IMR-90 (cell line): ENCODE results near the gene SELENOO. TPM values are rescaled to one million over a fixed set of nuclear protein-coding genes. Genes with fewer than 3 reads are reported as not detected.
A peak's percentile ranks its signal among the peaks of the same experiment; 100 is the strongest.

ENCODE experiments used
- ATAC-seq: fragments of 200-7000 bp; cut with Tn5 transposase; 2 replicates; pipeline ENCODE4 v1.9.1; 2020; ENCODE audit warnings: low read depth, mild to moderate bottlenecking, moderate library complexity
- BruUV-seq: library from RNA; stranded (reverse); fragments of 400-500 nt; replicated peaks from 2 replicates; lab custom pipeline; 2021; lab: Mats Ljungman, UMichigan
- CTCF ChIA-PET: fragments of 300-600 bp; formaldehyde crosslinking; extraction: SDS; loops from one replicate; lab custom pipeline; 2021; ENCODE audit warnings: antibody characterized with exemption; lab: Yijun Ruan, JAX
- POLR2A ChIA-PET: fragments of 300-600 bp; sonication (Branson Sonifier 250); formaldehyde crosslinking; loops from one replicate; lab custom pipeline; 2022; ENCODE audit warnings: antibody characterized with exemption; ENCODE audit not compliant: unreplicated experiment; lab: Charles Lee
- DNase-seq: peaks from one replicate; pipeline ENCODE4 v3.0.0; 2013
- H2AFZ ChIP-seq: replicated peaks from 2 replicates; pipeline ENCODE3; 2013; ENCODE audit warnings: low read length, mild to moderate bottlenecking; ENCODE audit not compliant: poor library complexity
- H2AK5ac ChIP-seq: 2 replicates; pipeline ENCODE4 v1.6.1; 2013; ENCODE audit warnings: low read depth, low read length, inconsistent platforms
- H2AK9ac ChIP-seq: replicated peaks from 2 replicates; pipeline ENCODE3; 2013; ENCODE audit warnings: mild to moderate bottlenecking, low read depth, low read length, moderate library complexity; ENCODE audit not compliant: poor library complexity
- H2BK120ac ChIP-seq: 2 replicates; pipeline ENCODE4 v1.6.1; 2013; ENCODE audit warnings: low read depth, low read length, inconsistent platforms
- H2BK15ac ChIP-seq: 3 replicates; pipeline ENCODE4 v1.6.1; 2013; ENCODE audit warnings: low read depth, low read length, inconsistent platforms
- H2BK20ac ChIP-seq: 2 replicates; pipeline ENCODE4 v1.6.1; 2013; ENCODE audit warnings: low read depth, mild to moderate bottlenecking, inconsistent platforms, low read length, moderate library complexity
- H2BK5ac ChIP-seq: 2 replicates; pipeline ENCODE4 v1.6.1; 2013; ENCODE audit warnings: mild to moderate bottlenecking, low read depth, low read length, inconsistent platforms; ENCODE audit not compliant: poor library complexity, severe bottlenecking
- H3K14ac ChIP-seq: replicated peaks from 2 replicates; pipeline ENCODE4 v1.6.1; 2013; ENCODE audit warnings: low read depth, low read length, inconsistent platforms
- H3K18ac ChIP-seq: 2 replicates; pipeline ENCODE4 v1.6.1; 2013; ENCODE audit warnings: low read depth, low read length, control low read depth
- H3K23ac ChIP-seq: 2 replicates; pipeline ENCODE4 v1.6.1; 2013; ENCODE audit warnings: low read depth, low read length, inconsistent platforms
- H3K27ac ChIP-seq: 2 replicates; pipeline ENCODE4 v1.5.1; 2013; ENCODE audit warnings: mild to moderate bottlenecking, control low read depth, low read length; ENCODE audit not compliant: insufficient read depth
- H3K27me3 ChIP-seq: 2 replicates; pipeline ENCODE4 v1.6.1; 2013; ENCODE audit warnings: low read length; ENCODE audit not compliant: control insufficient read depth, insufficient read depth
- H3K36me3 ChIP-seq: 2 replicates; pipeline ENCODE4 v1.6.1; 2013; ENCODE audit warnings: low read length, mixed read lengths; ENCODE audit not compliant: control insufficient read depth, insufficient read depth
- H3K4ac ChIP-seq: 2 replicates; pipeline ENCODE4 v1.6.1; 2013; ENCODE audit warnings: low read depth, low read length, inconsistent platforms
- H3K4me1 ChIP-seq: 2 replicates; pipeline ENCODE4 v1.6.1; 2013; ENCODE audit warnings: low read length, mixed read lengths; ENCODE audit not compliant: control insufficient read depth, insufficient read depth
- H3K4me2 ChIP-seq: 2 replicates; pipeline ENCODE4 v1.6.1; 2013; ENCODE audit warnings: low read depth, mild to moderate bottlenecking, control low read depth, low read length, moderate library complexity
- H3K4me3 ChIP-seq: 2 replicates; pipeline ENCODE4 v1.5.1; 2013; ENCODE audit warnings: low read depth, mild to moderate bottlenecking, control low read depth, low read length, moderate library complexity; ENCODE audit not compliant: insufficient read depth
- H3K56ac ChIP-seq: 2 replicates; pipeline ENCODE4 v1.6.1; 2013; ENCODE audit warnings: low read length, inconsistent platforms; ENCODE audit not compliant: insufficient read depth; ENCODE audit errors: extremely low read depth
- H3K79me1 ChIP-seq, 2 experiments: 2 replicates each; pipeline ENCODE4 v1.6.1; 2013; ENCODE audit warnings: low read length in 2 of 2, inconsistent platforms in 1 of 2, low read depth in 1 of 2
- H3K9ac ChIP-seq: 2 replicates; pipeline ENCODE4 v1.6.1; 2013; ENCODE audit warnings: low read depth, low read length, control low read depth
- H3K9me1 ChIP-seq: 2 replicates; pipeline ENCODE4 v1.6.1; 2013; ENCODE audit warnings: low read length, inconsistent platforms; ENCODE audit not compliant: insufficient read depth
- H3K9me3 ChIP-seq: 2 replicates; pipeline ENCODE4 v1.6.1; 2013; ENCODE audit warnings: low read length; ENCODE audit not compliant: control insufficient read depth, insufficient read depth
- H4K20me1 ChIP-seq: 2 replicates; pipeline ENCODE4 v1.6.1; 2013; ENCODE audit warnings: low read length, inconsistent platforms; ENCODE audit not compliant: insufficient read depth
- H4K5ac ChIP-seq: 2 replicates; pipeline ENCODE4 v1.6.1; 2013; ENCODE audit warnings: mild to moderate bottlenecking, low read depth, low read length, control low read depth
- H4K8ac ChIP-seq, 2 experiments: 2 replicates each; pipeline ENCODE4 v1.6.1; 2013; ENCODE audit warnings: low read depth in 2 of 2, low read length in 2 of 2, control low read depth in 1 of 2, inconsistent platforms in 1 of 2
- H4K91ac ChIP-seq: 2 replicates; pipeline ENCODE4 v1.6.1; 2013; ENCODE audit warnings: low read depth, low read length, inconsistent platforms; ENCODE audit not compliant: insufficient read depth
- CHD1 ChIP-seq: IDR thresholded peaks from 2 replicates; pipeline ENCODE4 v1.6.1; 2012; ENCODE audit warnings: low read depth, low read length, improper control_type of control experiment
- FOS ChIP-seq: fragments of 150-350 bp; IDR thresholded peaks from 2 replicates; pipeline ENCODE4 v1.6.1; 2016; ENCODE audit warnings: low read depth, low read length
- MAFK ChIP-seq: IDR thresholded peaks from 2 replicates; pipeline ENCODE4 v1.6.1; 2012; ENCODE audit warnings: low read depth, low read length, improper control_type of control experiment
- NFE2L2 ChIP-seq: fragments of 150-350 bp; IDR thresholded peaks from 2 replicates; pipeline ENCODE4 v1.6.1; 2016; ENCODE audit warnings: low read depth, mild to moderate bottlenecking, low read length
- POLR2A ChIP-seq: IDR thresholded peaks from 2 replicates; pipeline ENCODE4 v1.6.1; 2012; ENCODE audit warnings: mild to moderate bottlenecking, low read depth, low read length
- RAD21 ChIP-seq: IDR thresholded peaks from 2 replicates; pipeline ENCODE4 v1.6.1; 2012; ENCODE audit warnings: low read length, improper control_type of control experiment
- RCOR1 ChIP-seq: IDR thresholded peaks from 2 replicates; pipeline ENCODE4 v1.6.1; 2012; ENCODE audit warnings: mild to moderate bottlenecking, low read length, improper control_type of control experiment; ENCODE audit not compliant: insufficient replicate concordance
- SMC3 ChIP-seq: fragments of 150-350 bp; IDR thresholded peaks from 2 replicates; pipeline ENCODE4 v1.6.1; 2016; ENCODE audit warnings: low read depth, mild to moderate bottlenecking, antibody characterized with exemption, low read length, moderate library complexity
- WGBS, 2 experiments: methylation state at CpG; one replicate each; pipeline versions ENCODE4 v1.1.5 to v1.1.7; 2013; ENCODE audit warnings: missing lambda C conversion rate in 2 of 2; ENCODE audit not compliant: insufficient read length in 1 of 2; ENCODE audit errors: extremely low coverage in 2 of 2; 5-methylcytosine and 5-hydroxymethylcytosine counted together
- dilution Hi-C: fragments of 300-500 bp; cut with HindIII; formaldehyde crosslinking; loops from one replicate; pipeline ENCODE4 v1.14.3; 2018; ENCODE audit warnings: low sequenced_read_pairs; ENCODE audit not compliant: unreplicated experiment
- in situ Hi-C: fragments of 300-500 bp; cut with MboI; formaldehyde crosslinking; loops from 3 replicates; pipeline ENCODE4 v1.14.3; 2019; ENCODE audit warnings: low sequenced_read_pairs, inconsistent platforms, mixed read lengths
- intact Hi-C: fragments of 100-400 bp; cut with micrococcal nuclease; formaldehyde crosslinking; loops from 2 replicates; pipeline ENCODE4 v1.10.0; 2022
- polyA plus RNA-seq, 3 experiments: library from polyadenylated mRNA; depleted of rRNA; stranded (reverse); fragments of >200 nt; gene quantifications; 2 replicates each; pipeline ENCODE4 v1.2.3, GENCODE V29; 2012; ENCODE audit warnings: low replicate concordance in 1 of 3
- total RNA-seq: library from RNA; depleted of rRNA; stranded (reverse); fragments of >200 nt; gene quantifications from 2 replicates; pipeline ENCODE4 v1.2.3, GENCODE V29; 2012
- TF ChIP-seq, protein P1 (sequence below): fragments of 150-350 bp; IDR thresholded peaks from 2 replicates; pipeline ENCODE4 v1.6.1; 2017; ENCODE audit warnings: mild to moderate bottlenecking, antibody characterized with exemption, low read length, low read depth
- TF ChIP-seq, protein P2 (sequence below): conservative IDR thresholded peaks from 2 replicates; pipeline ENCODE4 v1.5.1; 2012; ENCODE audit warnings: mild to moderate bottlenecking, low read depth, low read length, improper control_type of control experiment

SELENOO gene
- total and polyA plus RNA-seq, 2 of the 4 experiments (the other 2 are of a cell fraction), result 10.4 to 21.4 TPM

- TF ChIP-seq RAD21, result no peak
Measured at GRCh38 chr22:50218996-50219727, 18.4 kb downstream of the SELENOO start (continued).

GRCh38 chr22:50219800-50220602, 19.2 kb downstream of the SELENOO start:
- POLR2A ChIA-PET, result no interaction called here
- intact Hi-C loops (no loop called here), in situ Hi-C loops (loop anchor here (25.0 kb wide), 1 partner anchor 408 kb away; no protein-coding TSS in a partner anchor), dilution Hi-C loops (no loop called here)
- Histone ChIP-seq H4K20me1 (peaks cover 34% of the 10 kb centered on the region), H3K9me3 (no peaks in the 10 kb centered on the region), H4K91ac (no peak overlapping the region), H2AFZ (peak overlapping the region; percentile 13), H3K14ac (no peak overlapping the region), H3K4me3 (no peak overlapping the region), H2BK5ac (no peak overlapping the region), H4K8ac (no peak overlapping the region), H3K9me1 (peaks cover 3% of the 10 kb centered on the region; the same call in 1 of the 2 replicates), H3K27ac (no peak overlapping the region), H2AK9ac (peak overlapping the region; percentile 24), H3K27me3 (no peaks in the 10 kb centered on the region), H3K18ac (no peak overlapping the region), H2BK20ac (no peak overlapping the region), H2BK120ac (no peak overlapping the region), H3K9ac (no peak overlapping the region), H3K56ac (no peak overlapping the region), H2BK15ac (no peak overlapping the region), H3K79me1 (peaks cover 13 to 17% of the 10 kb centered on the region in 2 experiments), H4K5ac (no peak overlapping the region), H2AK5ac (no peak overlapping the region), H3K4me1 (no peaks in the 10 kb centered on the region), H3K4ac (no peak overlapping the region), H3K4me2 (no peak overlapping the region), H3K23ac (no peak overlapping the region), H3K36me3 (peaks cover 79% of the 10 kb centered on the region)
- no TSS peak for BruUV-seq
- DNase-seq (no peak), ATAC-seq (no peak)
- WGBS, 2 experiments, result 92% methylated on average over 12 of the region's 25 CpGs; no CpG with 5 or more reads in 1 of the 2 experiments
- TF ChIP-seq MAFK (no peak), SMC3 (no peak), FOS (no peak), POLR2A (no peak), NFE2L2 (no peak), RCOR1 (no peak), CHD1 (no peak)
- TF ChIP-seq, protein P1, sequence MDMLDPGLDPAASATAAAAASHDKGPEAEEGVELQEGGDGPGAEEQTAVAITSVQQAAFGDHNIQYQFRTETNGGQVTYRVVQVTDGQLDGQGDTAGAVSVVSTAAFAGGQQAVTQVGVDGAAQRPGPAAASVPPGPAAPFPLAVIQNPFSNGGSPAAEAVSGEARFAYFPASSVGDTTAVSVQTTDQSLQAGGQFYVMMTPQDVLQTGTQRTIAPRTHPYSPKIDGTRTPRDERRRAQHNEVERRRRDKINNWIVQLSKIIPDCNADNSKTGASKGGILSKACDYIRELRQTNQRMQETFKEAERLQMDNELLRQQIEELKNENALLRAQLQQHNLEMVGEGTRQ, result no peak
- TF ChIP-seq, protein P2, sequence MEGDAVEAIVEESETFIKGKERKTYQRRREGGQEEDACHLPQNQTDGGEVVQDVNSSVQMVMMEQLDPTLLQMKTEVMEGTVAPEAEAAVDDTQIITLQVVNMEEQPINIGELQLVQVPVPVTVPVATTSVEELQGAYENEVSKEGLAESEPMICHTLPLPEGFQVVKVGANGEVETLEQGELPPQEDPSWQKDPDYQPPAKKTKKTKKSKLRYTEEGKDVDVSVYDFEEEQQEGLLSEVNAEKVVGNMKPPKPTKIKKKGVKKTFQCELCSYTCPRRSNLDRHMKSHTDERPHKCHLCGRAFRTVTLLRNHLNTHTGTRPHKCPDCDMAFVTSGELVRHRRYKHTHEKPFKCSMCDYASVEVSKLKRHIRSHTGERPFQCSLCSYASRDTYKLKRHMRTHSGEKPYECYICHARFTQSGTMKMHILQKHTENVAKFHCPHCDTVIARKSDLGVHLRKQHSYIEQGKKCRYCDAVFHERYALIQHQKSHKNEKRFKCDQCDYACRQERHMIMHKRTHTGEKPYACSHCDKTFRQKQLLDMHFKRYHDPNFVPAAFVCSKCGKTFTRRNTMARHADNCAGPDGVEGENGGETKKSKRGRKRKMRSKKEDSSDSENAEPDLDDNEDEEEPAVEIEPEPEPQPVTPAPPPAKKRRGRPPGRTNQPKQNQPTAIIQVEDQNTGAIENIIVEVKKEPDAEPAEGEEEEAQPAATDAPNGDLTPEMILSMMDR, result no peak
- CTCF ChIA-PET, result no interaction called here
